ENCODE data around the gene SYNGR2. TPM values are rescaled to one million over a fixed set of nuclear protein-coding genes. Genes with fewer than 3 reads are reported as not detected.

Gene SYNGR2
- total and polyA plus RNA-seq, 2 of the 8 experiments (the other 6 are each of a cell fraction or from before 2014, with no cell fraction given): 50.0 to 139 TPM

DNA sequence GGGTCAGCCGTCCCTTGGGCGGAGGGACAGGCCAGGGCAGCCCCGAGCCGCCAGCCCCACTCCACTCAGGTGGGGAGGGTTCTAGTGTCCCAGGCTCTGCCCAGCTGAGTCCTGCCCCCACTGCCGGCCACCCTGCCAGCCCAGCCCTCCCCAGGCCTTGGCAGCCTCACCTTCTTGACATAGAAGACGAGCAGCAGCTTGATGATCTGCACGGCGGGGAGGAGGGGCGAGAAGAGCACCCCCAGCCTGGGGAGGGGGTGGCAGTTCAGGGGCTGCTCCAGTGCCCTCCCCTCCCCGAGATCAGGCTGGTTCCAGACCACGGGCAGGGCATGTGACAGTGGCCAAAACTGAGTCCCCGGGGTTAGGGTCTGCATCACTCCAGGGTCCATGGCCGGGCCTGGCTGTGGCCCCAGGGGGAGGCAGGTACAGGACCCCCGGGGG, 49.6 kb upstream of the SYNGR2 start:
- H2BK20ac ChIP-seq (ENCODE audit: low read length): no peak overlapping the region
- H2BK5ac ChIP-seq (ENCODE audit: low read depth, low read length): no peak overlapping the region
- H4K5ac ChIP-seq (ENCODE audit: insufficient read length, low read depth, low read length): no peak overlapping the region
- POLR2A ChIA-PET (ENCODE audit: partially characterized antibody): interaction anchor here (1.6 kb wide), 1 partner anchor 19 kb away, joined by 4 read pairs; no protein-coding TSS in a partner anchor
- H2BK120ac ChIP-seq (replicated peaks; ENCODE audit: low read depth, low read length): no peak overlapping the region
- H3K4me2 ChIP-seq (ENCODE audit: insufficient read depth in 1 of 2, low read depth in 2 of 2, low read length in 2 of 2): no peak overlapping the region
- no peak overlapping the region for H2AK5ac ChIP-seq (ENCODE audit: low read depth, low read length)
- peaks cover 7% of the 10 kb centered on the region; the same call in 1 of the 2 replicates for H3K23me2 ChIP-seq (ENCODE audit: low read depth, low read length)
- H3K9me3 ChIP-seq (ENCODE audit: insufficient read depth in 2 of 2, low read depth in 1 of 2, low read length in 1 of 2): no peaks in the 10 kb centered on the region
- peaks cover 2 to 17% (median 9%) of the 10 kb centered on the region in 4 experiments; a peak in 5 of 8 replicates for H3K36me3 ChIP-seq (ENCODE audit: control insufficient read depth in 2 of 4, insufficient read depth in 4 of 4, low read length in 3 of 4)
- CTCF ChIA-PET (ENCODE audit: partially characterized antibody): interaction anchor here (0.9 to 11.4 kb wide), 8 partner anchors 10 to 132 kb away, joined by 3 to 122 read pairs (median 4); partner anchors contain the start of genes TMC6 and TMC8
- H3K9ac ChIP-seq (replicated peaks in 1 of 4; ENCODE audit: extremely low read depth in 1 of 4, low read depth in 3 of 4, low read length in 3 of 4): no peak overlapping the region
- H3K4ac ChIP-seq (replicated peaks; ENCODE audit: insufficient read length, low read depth, low read length): no peak overlapping the region
- no peak overlapping the region for H4K91ac ChIP-seq (replicated peaks; ENCODE audit: insufficient read length, low read length)
- H3K14ac ChIP-seq (ENCODE audit: insufficient read length): no peak overlapping the region
- peaks cover 3% of the 10 kb centered on the region for H3K79me1 ChIP-seq (ENCODE audit: low read depth, low read length)
- H3K23ac ChIP-seq (ENCODE audit: insufficient read length): no peak overlapping the region
- H3K18ac ChIP-seq (ENCODE audit: extremely low read depth, low read length): no peak overlapping the region
- no peak overlapping the region; the same call in 1 of the 2 replicates for H4K8ac ChIP-seq (ENCODE audit: extremely low read depth, insufficient read depth, low read length)
- FAIRE-seq (no peak), DNase-seq (ENCODE audit: low read depth in 1 of 2, low spot score in 2 of 2) (no peak)
- no peak overlapping the region for H3K56ac ChIP-seq (replicated peaks; ENCODE audit: insufficient read length, low read depth, low read length)
- H2BK15ac ChIP-seq (ENCODE audit: low read length): no peak overlapping the region
- H2AFZ ChIP-seq (ENCODE audit: low read length): no peak overlapping the region
- H3K27me3 ChIP-seq (replicated peaks in 1 of 4; ENCODE audit: control insufficient read depth in 3 of 4, extremely low read depth in 1 of 4, insufficient read depth in 3 of 4, low read length in 3 of 4): no peaks in the 10 kb centered on the region
- H3K27ac ChIP-seq (ENCODE audit: low read depth, low read length): no peak overlapping the region
- no peaks in the 10 kb centered on the region for H3K4me1 ChIP-seq (replicated peaks in 1 of 4; ENCODE audit: control insufficient read depth in 3 of 4, insufficient read depth in 4 of 4, low read length in 3 of 4)
- no peak overlapping the region for H2BK12ac ChIP-seq (ENCODE audit: low read depth, low read length)
- H4K20me1 ChIP-seq (replicated peaks in 1 of 2; ENCODE audit: control insufficient read depth in 1 of 2, insufficient read depth in 2 of 2, low read length in 2 of 2): peaks cover 2 to 18% of the 10 kb centered on the region in 2 experiments
- 94% methylated on average over 7 of the region's 14 CpGs; no CpG with 5 or more reads in 1 of the 2 experiments for WGBS, 2 experiments (ENCODE audit: extremely low coverage in 1 of 2, insufficient coverage in 1 of 2, insufficient read length in 1 of 2, insufficient replicate concordance in 2 of 2, low coverage in 1 of 2, low lambda C conversion rate in 2 of 2, missing lambda C conversion rate in 1 of 2)
- H3K79me2 ChIP-seq (ENCODE audit: control insufficient read depth in 1 of 2, insufficient read depth in 2 of 2, low read length in 2 of 2): no peaks in the 10 kb centered on the region
- no peak overlapping the region for H3K4me3 ChIP-seq (ENCODE audit: extremely low read depth in 1 of 4, insufficient read depth in 2 of 4, low read depth in 3 of 4, low read length in 4 of 4)
- TF ChIP-seq SUZ12 (IDR thresholded peaks at IDR 0.05; ENCODE audit: low read length) (no peak), SP1 (IDR thresholded peaks at IDR 0.05; ENCODE audit: low read depth, low read length) (no peak), TBP (IDR thresholded peaks at IDR 0.05; ENCODE audit: low read depth, low read length) (no peak), TAF7 (optimal IDR thresholded peaks at IDR 0.05; ENCODE audit: borderline replicate concordance, low read depth, low read length) (no peak), NANOG (IDR thresholded peaks at IDR 0.05; ENCODE audit: insufficient read depth, low read depth, low read length, poor library complexity, severe bottlenecking) (no peak), CBX5 (IDR thresholded peaks at IDR 0.05; ENCODE audit: low read depth, low read length) (no peak), EP300 (IDR thresholded peaks at IDR 0.05; ENCODE audit: borderline replicate concordance in 1 of 2, low read depth in 2 of 2, low read length in 2 of 2) (no peak), FOSL1 (IDR thresholded peaks at IDR 0.05; ENCODE audit: insufficient read depth, low read depth, low read length) (no peak), RBBP5 (IDR thresholded peaks at IDR 0.05; ENCODE audit: borderline replicate concordance, low read depth, low read length) (no peak), SIN3A (conservative IDR thresholded peaks at IDR 0.05 in 1 of 2, IDR thresholded peaks at IDR 0.05 in 1 of 2; ENCODE audit: low read depth in 1 of 2, low read length in 2 of 2) (no peak)
- TF ChIP-seq, protein P1, sequence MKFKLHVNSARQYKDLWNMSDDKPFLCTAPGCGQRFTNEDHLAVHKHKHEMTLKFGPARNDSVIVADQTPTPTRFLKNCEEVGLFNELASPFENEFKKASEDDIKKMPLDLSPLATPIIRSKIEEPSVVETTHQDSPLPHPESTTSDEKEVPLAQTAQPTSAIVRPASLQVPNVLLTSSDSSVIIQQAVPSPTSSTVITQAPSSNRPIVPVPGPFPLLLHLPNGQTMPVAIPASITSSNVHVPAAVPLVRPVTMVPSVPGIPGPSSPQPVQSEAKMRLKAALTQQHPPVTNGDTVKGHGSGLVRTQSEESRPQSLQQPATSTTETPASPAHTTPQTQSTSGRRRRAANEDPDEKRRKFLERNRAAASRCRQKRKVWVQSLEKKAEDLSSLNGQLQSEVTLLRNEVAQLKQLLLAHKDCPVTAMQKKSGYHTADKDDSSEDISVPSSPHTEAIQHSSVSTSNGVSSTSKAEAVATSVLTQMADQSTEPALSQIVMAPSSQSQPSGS (IDR thresholded peaks at IDR 0.05; ENCODE audit: low read length): no peak

Measured in H1 (cell line).